Muscle of leg (tissue), 11 donors: Measurements from ENCODE around the gene MGLL. TPM values are rescaled to one million over a fixed set of nuclear protein-coding genes. Genes with fewer than 3 reads are reported as not detected.

ENCODE experiments used
- DNase-seq: peaks from one replicate; pipeline ENCODE4 v3.0.0; 2013
- H3K27ac ChIP-seq: one replicate; pipeline ENCODE4 v1.5.1; 2013; ENCODE audit warnings: mild to moderate bottlenecking, low read length, control low read depth
- H3K27me3 ChIP-seq: one replicate; pipeline ENCODE4 v1.6.1; 2013; ENCODE audit warnings: low read length; ENCODE audit not compliant: control insufficient read depth, insufficient read depth
- H3K36me3 ChIP-seq: one replicate; pipeline ENCODE4 v1.6.1; 2013; ENCODE audit warnings: low read length; ENCODE audit not compliant: control insufficient read depth, insufficient read depth
- H3K4me1 ChIP-seq: one replicate; pipeline ENCODE4 v1.6.1; 2013; ENCODE audit warnings: low read length; ENCODE audit not compliant: control insufficient read depth, insufficient read depth
- H3K4me3 ChIP-seq: one replicate; pipeline ENCODE4 v1.5.1; 2013; ENCODE audit warnings: low read length, control low read depth
- H3K9me3 ChIP-seq: replicated peaks from 2 replicates; pipeline ENCODE4 v1.6.1; 2013; ENCODE audit warnings: low read depth, low read length; ENCODE audit not compliant: control insufficient read depth
- WGBS: methylation state at CpG from one replicate; pipeline ENCODE4 v1.1.5; 2013; ENCODE audit warnings: missing lambda C conversion rate; ENCODE audit not compliant: insufficient coverage; 5-methylcytosine and 5-hydroxymethylcytosine counted together
- polyA plus RNA-seq, 8 donors: library from polyadenylated mRNA; unstranded; fragments of 120-200 nt; gene quantifications; one replicate each; pipeline versions ENCODE4 v1.2.1 to v1.2.3, GENCODE V29; 2013; ENCODE audit warnings: inconsistent platforms in 1 of 8, low replicate concordance in 1 of 8; ENCODE audit not compliant: insufficient read length in 8 of 8, insufficient read depth in 1 of 8
- total RNA-seq: library from RNA; stranded (reverse); fragments of 120-200 nt; gene quantifications from one replicate; pipeline ENCODE4 v1.2.4, GENCODE V29; 2013

Gene MGLL
- total and polyA plus RNA-seq, 9 donors, result 18.1 to 25.7 (median 22.3) TPM

DNA sequence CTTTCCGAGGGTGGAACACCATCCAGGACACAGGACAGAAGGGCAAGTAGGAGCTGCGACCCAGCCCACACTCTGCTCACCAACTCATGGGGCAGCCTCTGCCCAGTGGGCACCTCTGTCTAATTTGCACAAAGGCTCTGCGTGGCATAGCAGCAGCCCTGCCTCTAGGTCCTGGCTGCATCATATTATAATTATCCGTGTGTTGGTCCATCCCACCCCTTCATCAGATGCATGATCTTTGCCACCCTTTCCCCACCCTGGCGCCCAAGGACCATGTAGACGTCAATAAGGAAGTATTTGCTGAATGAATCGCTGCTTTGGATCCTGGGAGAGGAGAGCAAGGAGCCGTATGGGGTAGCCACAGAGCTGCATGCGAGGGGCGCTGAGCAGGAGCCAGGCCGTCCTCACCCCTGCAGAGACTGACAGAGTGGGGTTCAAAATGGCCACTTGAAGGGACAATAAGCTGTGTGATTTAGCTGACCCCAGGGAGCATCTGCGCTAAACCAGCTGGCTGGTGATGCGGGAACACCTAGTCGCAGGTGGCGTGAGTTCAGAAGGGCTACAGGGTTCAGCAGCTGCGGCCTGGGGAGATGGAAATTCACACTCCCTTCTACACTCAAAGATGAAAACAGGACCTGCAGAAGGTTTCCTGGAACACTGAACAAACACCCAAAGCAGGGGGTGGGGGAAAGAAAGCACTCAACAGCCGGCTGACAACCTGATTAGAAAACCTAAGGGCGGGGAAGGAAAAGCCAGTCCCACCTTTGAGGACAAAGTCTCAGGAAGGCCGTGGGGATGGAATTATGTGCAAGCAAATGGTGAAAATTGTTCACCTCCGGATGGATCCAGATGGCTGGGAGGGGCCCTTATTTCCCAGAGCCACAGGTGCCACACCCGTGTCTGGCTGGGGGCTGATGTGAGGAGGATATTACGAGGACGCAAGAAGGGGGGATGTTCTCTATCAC lies 6.4 kb downstream of the MGLL start:
- Histone ChIP-seq H3K9me3 (no peaks in the 10 kb centered on the region), H3K4me1 (peaks cover 33% of the 10 kb centered on the region), H3K27ac (no peak overlapping the region), H3K4me3 (no peak overlapping the region), H3K27me3 (no peaks in the 10 kb centered on the region), H3K36me3 (peaks cover 40% of the 10 kb centered on the region)
- 90% methylated on average over 14 of the region's 23 CpGs for WGBS
- DNase-seq, result no peak

DNA sequence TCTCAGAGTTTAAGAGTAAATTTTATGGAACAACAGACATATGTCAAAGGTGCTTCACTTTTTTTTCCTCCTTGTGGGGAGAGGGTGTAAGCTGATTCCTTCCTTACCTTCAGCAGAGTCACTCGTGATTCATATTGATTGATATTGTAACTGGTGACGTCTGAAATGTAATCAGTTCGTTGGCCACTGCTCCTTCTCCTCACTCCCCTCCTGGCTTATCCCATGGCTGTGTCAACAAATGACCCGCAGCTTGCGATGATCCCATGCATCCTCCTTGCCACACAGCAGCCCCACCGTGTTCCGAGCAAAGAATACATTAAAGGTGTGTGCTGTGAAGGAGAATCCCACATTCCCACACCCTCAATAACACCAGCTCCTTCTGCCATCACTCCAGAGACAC lies 7.3 kb downstream of the MGLL start:
- peaks cover 28% of the 10 kb centered on the region for H3K4me1 ChIP-seq
- DNase-seq, result no peak
- WGBS, result no CpG with 5 or more reads among the region's 7 CpGs

DNA sequence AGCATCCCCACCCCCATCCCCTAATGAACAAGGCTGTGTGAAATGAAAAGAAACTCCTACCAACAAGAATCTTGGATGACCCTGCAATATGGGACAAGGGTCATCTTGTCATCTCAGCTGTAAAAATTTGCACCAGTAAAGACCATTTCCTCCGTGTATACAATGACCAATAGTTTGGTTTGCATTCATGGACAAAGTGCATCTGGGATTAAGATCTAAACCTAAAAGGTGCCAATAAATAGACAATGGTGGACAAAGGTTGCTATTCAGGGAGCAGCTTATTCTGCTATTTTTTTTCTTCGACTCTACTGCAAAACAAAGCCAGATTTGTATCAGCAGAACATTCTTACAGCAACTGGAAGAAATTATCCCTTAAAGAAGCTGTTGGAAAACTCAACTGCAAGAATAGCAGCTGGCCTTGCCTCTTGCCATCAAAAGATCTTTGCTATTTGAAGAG lies 8.0 kb downstream of the MGLL start:
- peak; percentile 74 for DNase-seq
- Histone ChIP-seq H3K9me3 (no peaks in the 10 kb centered on the region), H3K36me3 (peaks cover 37% of the 10 kb centered on the region), H3K4me3 (no peak overlapping the region), H3K4me1 (peaks cover 27% of the 10 kb centered on the region), H3K27ac (peak overlapping the region; percentile 37), H3K27me3 (no peaks in the 10 kb centered on the region)
- WGBS, result 0% methylated on average over 1 of the region's 2 CpGs

More for the DNA sequence above, 7.3 kb downstream of the MGLL start:
- no peaks in the 10 kb centered on the region for H3K27me3 ChIP-seq
- H3K4me3 ChIP-seq, result no peak overlapping the region
- no peaks in the 10 kb centered on the region for H3K9me3 ChIP-seq
- no peak overlapping the region for H3K27ac ChIP-seq
- peaks cover 39% of the 10 kb centered on the region for H3K36me3 ChIP-seq

DNA sequence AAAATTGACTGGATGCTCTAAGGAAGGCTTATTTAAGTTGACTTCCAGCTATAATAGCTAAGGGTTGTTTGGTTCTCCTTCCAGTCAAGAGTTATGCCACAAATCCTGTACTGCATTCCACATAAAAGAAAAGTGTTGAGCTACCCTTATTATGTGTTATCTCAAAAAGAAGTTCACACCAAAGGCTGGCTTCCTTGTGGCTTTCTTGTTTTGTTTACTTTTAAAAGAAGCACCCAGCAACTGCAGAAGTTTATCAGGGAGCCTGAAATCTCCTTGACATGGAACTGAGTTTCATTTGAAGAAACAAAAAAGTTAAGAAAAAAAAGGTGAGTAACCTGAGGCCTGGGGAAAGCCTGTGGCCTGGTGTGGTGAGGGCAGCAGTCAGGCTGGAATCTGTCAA lies 10.2 kb downstream of the MGLL start:
- Histone ChIP-seq H3K27me3 (no peaks in the 10 kb centered on the region), H3K4me1 (peaks cover 24% of the 10 kb centered on the region), H3K27ac (no peak overlapping the region), H3K4me3 (no peak overlapping the region), H3K36me3 (peaks cover 44% of the 10 kb centered on the region), H3K9me3 (no peaks in the 10 kb centered on the region)
- DNase-seq, result no peak

DNA sequence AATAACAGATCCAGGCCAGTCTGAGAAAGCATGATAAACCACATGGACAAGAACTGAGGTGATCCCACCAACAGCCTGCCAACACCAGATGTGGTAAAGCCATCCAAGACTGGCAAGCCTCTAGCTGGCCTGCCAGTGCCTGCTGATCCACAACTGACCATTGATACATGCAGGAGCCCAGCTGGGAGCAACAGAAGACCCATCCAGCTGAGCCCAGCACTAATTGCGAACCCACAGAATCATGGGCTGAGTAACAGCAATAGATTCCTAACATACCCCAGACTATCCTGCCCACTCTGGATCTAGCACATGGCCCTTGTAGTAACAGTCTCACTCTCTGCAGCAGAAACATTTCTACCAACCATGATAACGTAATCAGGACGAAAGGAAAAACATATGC lies 10.6 kb downstream of the MGLL start:
- Histone ChIP-seq H3K36me3 (peaks cover 40% of the 10 kb centered on the region), H3K9me3 (no peaks in the 10 kb centered on the region), H3K27me3 (no peaks in the 10 kb centered on the region), H3K4me3 (no peak overlapping the region), H3K4me1 (peaks cover 20% of the 10 kb centered on the region), H3K27ac (no peak overlapping the region)
- no peak for DNase-seq
- WGBS, result 100% methylated on average over 1 of the region's 3 CpGs

DNA sequence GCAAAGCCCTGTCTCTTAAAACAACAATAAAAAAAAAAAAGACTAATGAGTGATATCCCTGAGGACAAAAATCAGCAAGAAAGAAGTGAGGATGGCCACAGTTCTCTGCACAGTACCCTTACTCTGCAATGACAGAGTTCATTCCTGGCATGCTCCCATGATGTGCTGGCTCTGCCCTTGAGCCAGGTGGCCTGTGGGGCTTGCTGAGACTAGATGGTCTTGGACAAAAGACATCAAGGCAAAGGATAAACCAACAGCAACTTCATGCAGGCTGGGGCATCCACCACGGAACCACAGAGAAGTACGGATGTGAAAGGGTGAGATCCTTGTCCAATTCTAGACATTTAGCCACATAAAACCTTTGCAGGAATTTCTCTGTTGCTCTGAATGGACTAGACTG lies 12.7 kb downstream of the MGLL start:
- H3K9me3 ChIP-seq, result no peaks in the 10 kb centered on the region
- DNase-seq, result no peak
- no CpG with 5 or more reads among the region's 2 CpGs for WGBS
- H3K36me3 ChIP-seq, result peaks cover 26% of the 10 kb centered on the region
- H3K4me3 ChIP-seq, result no peak overlapping the region
- H3K27me3 ChIP-seq, result no peaks in the 10 kb centered on the region
- H3K27ac ChIP-seq, result no peak overlapping the region
- H3K4me1 ChIP-seq, result peaks cover 13% of the 10 kb centered on the region

DNA sequence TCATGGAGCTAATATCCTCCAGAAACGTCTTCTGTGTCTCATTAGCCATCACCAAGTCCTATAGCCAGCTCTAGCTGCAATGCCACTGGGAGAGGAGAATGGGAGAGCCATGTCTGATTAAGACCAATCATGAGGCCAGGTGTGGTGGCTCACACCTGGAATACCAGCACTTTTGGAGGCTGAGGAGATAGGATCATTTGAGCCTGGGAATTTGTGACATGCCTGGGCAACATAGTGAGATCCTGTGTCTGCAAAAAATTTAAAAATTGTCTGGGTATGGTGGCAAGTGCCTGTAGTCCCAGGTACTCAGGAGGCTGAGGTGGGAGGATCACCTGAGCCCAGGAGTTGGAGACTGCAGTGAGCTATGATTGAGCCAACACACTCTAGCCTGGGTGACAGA lies 13.1 kb downstream of the MGLL start:
- peaks cover 26% of the 10 kb centered on the region for H3K36me3 ChIP-seq
- no peaks in the 10 kb centered on the region for H3K9me3 ChIP-seq
- no peaks in the 10 kb centered on the region for H3K27me3 ChIP-seq
- no CpG with 5 or more reads among the region's 1 CpG for WGBS
- H3K27ac ChIP-seq, result no peak overlapping the region
- no peak overlapping the region for H3K4me3 ChIP-seq
- no peak for DNase-seq
- peaks cover 14% of the 10 kb centered on the region for H3K4me1 ChIP-seq

DNA sequence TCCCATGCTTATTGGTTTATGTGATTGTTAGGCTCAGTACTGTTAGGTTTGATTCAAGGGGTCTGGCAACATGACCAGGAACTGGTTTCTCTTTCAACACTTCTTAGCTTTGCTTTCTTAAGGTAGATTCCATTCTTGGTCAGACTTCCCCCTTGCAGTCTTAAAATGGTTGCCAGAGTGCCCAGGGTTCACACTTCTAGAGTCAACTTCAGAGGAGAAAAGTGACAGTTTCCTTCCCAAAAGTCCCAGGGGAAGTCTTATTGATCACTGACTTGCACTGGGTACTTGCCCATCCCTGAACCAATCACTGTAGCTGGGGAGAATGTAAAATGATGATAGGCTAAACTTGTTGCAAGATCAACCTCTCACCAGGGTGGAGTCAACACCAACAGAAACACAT lies 14.1 kb downstream of the MGLL start:
- DNase-seq, result no peak
- H3K9me3 ChIP-seq, result no peaks in the 10 kb centered on the region
- no peaks in the 10 kb centered on the region for H3K27me3 ChIP-seq
- peaks cover 6% of the 10 kb centered on the region for H3K4me1 ChIP-seq
- H3K36me3 ChIP-seq, result peaks cover 25% of the 10 kb centered on the region
- H3K27ac ChIP-seq, result no peak overlapping the region
- no peak overlapping the region for H3K4me3 ChIP-seq

DNA sequence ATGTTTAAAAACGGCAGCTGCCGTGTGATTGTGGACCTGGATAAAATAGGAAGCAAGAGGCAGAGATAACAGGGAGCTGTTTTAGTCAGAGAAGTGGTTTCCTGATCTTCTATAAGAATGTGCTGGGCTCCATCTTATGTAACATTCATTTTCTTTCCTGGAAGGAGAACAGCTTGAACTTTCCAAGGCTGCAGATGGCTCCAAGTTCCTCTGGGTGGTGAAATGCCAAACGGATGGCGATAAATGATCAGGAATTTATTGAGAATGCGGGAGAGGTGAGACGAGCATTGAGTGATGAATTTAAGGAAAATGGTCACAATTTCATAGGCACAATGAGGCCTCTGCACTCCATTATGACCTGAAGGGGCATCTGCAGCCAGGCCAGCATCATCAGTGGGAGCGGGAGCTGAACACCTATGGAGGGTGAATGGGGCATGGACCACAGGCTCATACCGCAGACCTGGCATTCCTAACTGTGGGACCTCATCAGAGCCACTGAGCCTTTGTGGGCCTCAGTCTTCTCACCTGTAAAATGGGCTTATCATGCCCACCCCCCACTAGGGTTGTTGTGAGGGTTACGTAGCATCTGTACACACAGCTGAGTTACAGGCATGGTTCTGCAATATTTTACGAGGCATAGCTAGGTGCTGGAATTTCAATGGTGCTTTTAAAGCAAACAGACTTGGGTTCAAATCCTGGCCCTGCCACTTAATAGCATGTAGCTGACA lies 17.1 kb downstream of the MGLL start:
- DNase-seq, result no peak
- Histone ChIP-seq H3K36me3 (peaks cover 18% of the 10 kb centered on the region), H3K27me3 (no peaks in the 10 kb centered on the region), H3K27ac (no peak overlapping the region), H3K9me3 (no peaks in the 10 kb centered on the region), H3K4me3 (no peak overlapping the region), H3K4me1 (peaks cover 12% of the 10 kb centered on the region)
- 67% methylated on average over 6 of the region's 10 CpGs for WGBS

DNA sequence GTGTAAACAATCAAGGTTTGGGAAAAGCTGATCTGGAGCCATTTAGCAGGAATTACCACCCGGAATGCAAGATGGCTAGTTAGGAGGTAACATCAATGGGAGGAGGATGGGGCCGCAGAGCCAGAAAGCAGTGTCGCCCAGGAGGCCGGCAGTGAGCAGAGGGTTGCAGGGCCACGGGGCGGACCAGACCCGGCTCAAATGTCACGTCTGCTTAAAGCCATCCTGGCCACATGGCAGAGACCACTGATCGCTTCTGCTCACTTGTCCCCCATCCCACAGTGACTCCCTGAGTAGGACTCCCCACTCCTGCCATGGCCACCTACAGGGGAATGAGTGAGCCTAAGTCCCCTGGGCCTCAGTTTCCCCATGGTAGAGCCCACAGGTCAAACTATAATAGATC lies 18.2 kb downstream of the MGLL start:
- no peaks in the 10 kb centered on the region for H3K9me3 ChIP-seq
- H3K36me3 ChIP-seq, result peaks cover 17% of the 10 kb centered on the region
- H3K4me1 ChIP-seq, result peaks cover 12% of the 10 kb centered on the region
- WGBS, result 70% methylated on average over 9 of the region's 9 CpGs
- no peaks in the 10 kb centered on the region for H3K27me3 ChIP-seq
- DNase-seq, result no peak
- no peak overlapping the region for H3K4me3 ChIP-seq
- no peak overlapping the region for H3K27ac ChIP-seq
